GM03348 (cell line): ENCODE data around the gene PROK1.
"Not testable (repeated sequence)": the region's sequence is repeated elsewhere in the genome, so short reads cannot be mapped to it uniquely, and the experiment has no call there.

Source experiments
- DNase-seq: peaks from one replicate; pipeline ENCODE4 v3.0.0; 2012; ENCODE audit warnings: low spot score

PROK1 gene

GRCh38 chr1:110450929-110451328, at the start of gene PROK1:
Gene PROK1 (plus strand): TSS chr1:110451149. CDS start chr1:110451217, 68 bp downstream.
- DNase-seq: no peak

GRCh38 chr1:110403805-110404204, 47.1 kb upstream of the PROK1 start:
- DNase-seq: no peak

- DNase-seq: no peak
Observed at GRCh38 chr1:110404401-110404800, 46.5 kb upstream of the PROK1 start.

GRCh38 chr1:110406407-110406806, 44.5 kb upstream of the PROK1 start:
- DNase-seq: not testable (repeated sequence)

- peak; percentile 91 for DNase-seq
Observed at GRCh38 chr1:110407260-110408210, 43.4 kb upstream of the PROK1 start, which contains the start of gene LAMTOR5. Gene LAMTOR5 (minus strand): TSS chr1:110407694. CDS start chr1:110407620, 74 bp downstream.

GRCh38 chr1:110408488-110408887, 42.5 kb upstream of the PROK1 start:
- no peak for DNase-seq

- no peak for DNase-seq
Observed at GRCh38 chr1:110409316-110409715, 41.6 kb upstream of the PROK1 start.

- DNase-seq: no peak
Observed at GRCh38 chr1:110411173-110411735, 39.7 kb upstream of the PROK1 start.

- peak; percentile 80 for DNase-seq
Observed at GRCh38 chr1:110412576-110412975, 38.4 kb upstream of the PROK1 start.

GRCh38 chr1:110413045-110413444, 37.9 kb upstream of the PROK1 start:
- DNase-seq: not testable (repeated sequence)

GRCh38 chr1:110418729-110419128, 32.2 kb upstream of the PROK1 start:
- DNase-seq: no peak

- no peak for DNase-seq
Observed at GRCh38 chr1:110420023-110420662, 30.8 kb upstream of the PROK1 start.

- peak; percentile 58 for DNase-seq
Observed at GRCh38 chr1:110420874-110421793, 29.8 kb upstream of the PROK1 start.

- DNase-seq: no peak
Observed at GRCh38 chr1:110424699-110425611, 26.0 kb upstream of the PROK1 start.

GRCh38 chr1:110425612-110426152, 25.3 kb upstream of the PROK1 start:
- DNase-seq: no peak

- DNase-seq: no peak
Observed at GRCh38 chr1:110426854-110427253, 24.1 kb upstream of the PROK1 start.

GRCh38 chr1:110428946-110429345, 22.0 kb upstream of the PROK1 start:
- no peak for DNase-seq

- no peak for DNase-seq
Observed at GRCh38 chr1:110430366-110430765, 20.6 kb upstream of the PROK1 start.

GRCh38 chr1:110430901-110431300, 20.0 kb upstream of the PROK1 start:
- no peak for DNase-seq

GRCh38 chr1:110433213-110433612, 17.7 kb upstream of the PROK1 start:
- DNase-seq: no peak
